GM19324 (cell line): Measurements from ENCODE around the gene LPXN.

Source experiments
- ATAC-seq: cut with Tn5 transposase; IDR thresholded peaks from one replicate; pipeline ENCODE4 v1.9.1; 2021; ENCODE audit warnings: mild to moderate bottlenecking, moderate library complexity; ENCODE audit not compliant: unreplicated experiment, low FRiP score

The LPXN gene

DNA sequence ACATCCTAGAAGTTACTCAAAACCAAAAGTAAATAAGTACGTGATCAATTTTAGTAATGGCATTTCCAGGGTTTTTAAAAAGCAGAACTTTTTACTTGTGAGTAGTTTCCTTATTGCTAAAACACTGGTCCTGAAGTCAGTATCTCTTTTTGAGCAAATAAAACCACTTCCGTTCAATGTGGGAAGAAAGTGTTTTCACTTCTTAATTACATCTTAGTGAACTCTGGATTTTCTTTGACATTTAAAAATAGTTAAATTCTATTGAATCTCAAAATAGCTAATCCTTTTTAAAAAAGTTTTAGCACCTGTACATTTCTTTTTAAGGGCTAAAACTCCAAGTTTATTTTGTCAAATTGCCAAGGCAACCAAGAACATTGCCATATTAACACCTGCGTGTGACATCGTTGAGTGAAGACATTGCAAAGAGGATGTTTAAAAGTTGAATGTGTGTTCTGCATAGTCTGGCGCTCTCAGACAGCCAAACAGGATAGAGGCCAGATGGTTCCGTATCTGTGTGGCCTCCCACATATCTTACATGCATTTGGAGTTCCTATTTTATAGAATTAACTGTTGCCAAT is 50.5 kb downstream of the LPXN start:
- peak; percentile 81 for ATAC-seq

DNA sequence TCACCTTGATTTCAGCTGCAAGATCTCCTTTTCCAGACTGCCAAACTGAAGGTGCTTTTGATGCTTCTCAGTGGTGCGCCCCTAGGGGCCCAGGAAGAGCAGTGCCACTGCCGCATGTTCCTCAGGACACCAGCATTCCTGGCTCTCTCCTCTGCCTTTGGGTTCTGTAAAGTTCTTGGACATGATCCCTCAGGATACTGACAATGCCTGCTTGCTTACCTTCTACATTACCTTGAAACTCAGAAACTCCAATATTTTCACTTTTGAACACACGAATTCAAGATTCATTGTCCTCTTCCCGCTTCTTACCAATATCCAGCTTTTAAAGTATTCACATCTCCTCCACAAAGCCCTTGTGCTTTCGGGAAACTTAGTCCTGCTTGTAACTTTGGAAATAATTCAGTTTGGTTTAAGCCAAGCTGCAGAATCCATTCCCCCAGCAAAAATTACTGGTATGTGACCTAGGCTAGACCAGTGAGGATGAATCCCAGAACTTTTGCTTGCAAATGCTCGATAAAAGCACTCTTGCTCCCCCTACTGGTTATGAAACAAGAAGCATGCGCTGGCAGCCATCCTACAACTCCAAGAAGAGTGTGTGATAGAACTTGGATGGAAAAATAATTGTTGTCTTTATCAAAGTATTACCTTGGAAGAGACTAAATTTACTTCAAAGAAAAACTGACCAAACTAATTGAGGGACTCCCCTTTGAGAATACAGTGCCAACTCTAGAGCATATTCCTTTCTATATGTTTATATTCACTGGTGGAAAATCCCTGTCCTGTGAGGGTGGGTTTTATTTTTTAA is 51.2 kb downstream of the LPXN start:
- ATAC-seq: peak; percentile 32

DNA sequence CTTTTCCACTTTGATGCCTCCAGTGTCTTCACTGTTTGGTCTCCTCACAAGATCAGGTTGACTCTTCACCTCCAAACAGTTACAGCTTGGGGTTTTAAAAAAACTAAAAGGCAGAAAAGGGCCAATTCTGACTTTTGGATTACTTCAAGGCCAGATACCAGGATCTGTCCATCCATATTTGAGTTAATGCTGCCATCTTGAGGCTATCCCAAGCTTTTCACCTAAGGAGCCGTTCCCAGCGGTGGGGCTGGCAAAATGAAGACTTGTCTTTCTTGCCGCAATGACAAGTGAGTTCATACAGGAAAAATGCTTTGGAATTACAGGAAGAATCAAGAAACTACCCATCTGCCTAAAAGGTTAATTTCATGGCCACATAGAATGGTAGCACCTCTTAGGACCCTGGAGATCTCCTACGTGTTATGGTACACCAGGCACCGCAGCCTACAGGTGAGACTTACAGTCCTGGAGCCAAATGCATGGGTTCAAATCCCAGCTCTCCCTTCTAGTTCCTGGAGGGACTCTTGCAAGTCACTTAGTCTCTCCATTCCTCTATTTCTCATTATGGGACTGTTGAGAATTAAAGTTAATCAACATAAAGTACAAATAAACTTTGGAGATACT is 61.8 kb downstream of the LPXN start:
- no peak for ATAC-seq

DNA sequence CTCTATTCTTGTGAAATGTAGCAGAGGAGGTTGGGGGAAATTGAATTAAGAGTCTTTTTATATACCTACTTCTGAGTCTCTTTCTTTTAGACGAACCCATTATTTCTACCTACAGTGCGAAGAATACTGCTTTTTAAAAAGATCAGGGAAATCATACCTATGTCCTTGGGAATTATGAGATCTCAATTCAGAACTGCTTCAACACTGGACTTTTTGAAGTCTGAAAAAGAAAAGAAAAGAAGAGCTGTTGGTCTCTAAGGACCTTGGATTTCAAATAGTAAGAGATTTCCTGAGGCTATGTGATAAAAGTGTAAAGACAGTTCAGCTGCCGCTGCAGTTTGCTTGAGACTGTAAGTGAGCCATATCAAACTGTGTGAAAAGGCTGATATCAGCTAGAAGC is 64.0 kb downstream of the LPXN start:
- no peak for ATAC-seq

DNA sequence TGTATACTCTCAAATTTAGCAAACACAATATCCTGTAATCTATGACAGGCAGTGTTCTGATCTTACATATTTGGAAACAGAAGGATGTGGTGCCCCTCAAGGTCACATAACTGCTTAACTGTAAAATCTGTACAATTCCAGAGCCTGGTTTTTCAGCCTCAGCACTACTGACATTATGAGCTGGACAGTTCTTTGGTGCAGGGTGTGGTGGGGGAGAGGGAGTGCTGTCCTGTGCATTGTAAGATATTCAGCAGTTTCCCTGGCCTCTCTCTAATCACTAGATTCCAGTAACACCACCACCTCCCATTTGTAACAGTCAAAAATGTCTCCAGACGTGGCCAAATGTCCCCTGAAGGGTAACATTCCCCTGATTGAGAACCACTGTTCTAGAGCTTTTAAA is 65.9 kb downstream of the LPXN start:
- no peak for ATAC-seq

DNA sequence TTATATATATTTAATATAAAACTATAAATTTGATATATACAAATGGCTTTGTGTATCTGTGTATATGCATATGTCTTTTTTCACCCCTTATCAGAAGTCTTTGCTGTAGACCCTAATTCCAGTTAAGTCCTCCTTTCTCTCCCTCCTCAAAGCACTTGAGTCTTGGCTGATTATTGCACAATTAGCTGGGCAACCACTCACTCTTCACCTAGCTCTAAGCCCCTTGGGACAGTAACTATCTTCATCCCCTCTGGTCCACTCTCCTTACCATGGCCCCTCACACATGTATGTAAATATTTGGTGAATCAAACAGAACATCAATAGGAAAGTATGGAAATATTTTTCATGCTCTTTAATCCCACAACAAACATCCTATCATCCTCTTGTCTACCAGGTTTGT is 66.8 kb downstream of the LPXN start:
- no peak for ATAC-seq

DNA sequence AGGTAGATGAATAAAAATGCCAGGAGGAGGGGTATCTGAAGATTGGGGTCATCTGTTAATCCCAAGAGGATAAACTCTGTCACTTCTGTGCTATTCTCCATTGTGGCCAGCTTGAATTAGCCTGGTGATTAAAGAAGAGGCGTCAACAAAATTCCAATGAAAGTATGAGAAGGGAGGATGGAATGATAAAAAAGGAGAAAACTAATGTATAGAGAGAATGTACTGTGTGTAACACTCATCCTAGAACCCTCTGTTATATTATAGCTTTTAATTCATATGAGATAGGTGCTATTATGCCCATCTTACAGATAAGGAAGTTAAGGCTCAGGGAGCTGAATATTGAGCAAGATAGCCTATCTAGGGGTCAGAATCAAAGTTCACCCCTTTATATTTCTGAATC is 67.7 kb downstream of the LPXN start, which contains the start of gene OR5B21:
Gene OR5B21 (minus strand): TSS at position 101 of the 400 bp plus-strand sequence. CDS start 0 bp downstream, at position 101.
- no peak for ATAC-seq

DNA sequence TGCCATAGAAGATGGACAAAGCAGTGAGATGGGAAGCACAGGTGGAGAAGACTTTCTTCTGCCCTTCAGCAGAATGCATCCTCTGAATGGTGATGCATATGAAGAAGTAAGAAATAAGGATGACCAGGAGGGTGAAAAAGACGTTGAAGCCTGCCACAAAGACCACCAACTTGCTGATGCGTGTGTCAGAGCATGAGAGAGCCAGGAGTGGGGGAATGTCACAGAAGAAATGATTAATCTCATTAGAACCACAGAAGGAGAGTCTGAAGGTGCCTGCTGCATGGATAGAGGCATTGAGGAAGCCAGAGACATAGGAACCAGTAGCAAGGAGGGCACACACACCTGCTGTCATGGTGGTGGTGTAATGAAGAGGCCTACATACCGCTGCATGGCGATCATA is 68.3 kb downstream of the LPXN start:
- no peak for ATAC-seq

DNA sequence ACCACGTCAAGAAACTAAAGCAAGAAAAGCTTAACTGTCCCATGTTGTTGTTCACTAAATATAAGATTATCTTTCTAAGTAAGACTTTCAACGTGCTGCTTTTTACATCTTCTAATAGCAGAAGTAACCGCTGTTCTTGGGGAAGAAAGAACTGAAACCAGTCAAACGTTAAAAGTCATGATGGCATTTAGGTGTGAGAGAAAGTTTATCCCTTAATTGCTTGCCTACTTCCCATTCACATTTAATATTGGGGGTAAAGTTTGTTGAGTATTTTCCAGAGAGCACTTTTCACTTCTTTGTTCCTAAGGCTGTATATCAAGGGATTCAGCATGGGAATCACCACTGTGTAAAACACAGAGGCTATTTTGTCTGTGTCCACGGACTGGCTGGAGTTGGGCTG is 68.7 kb downstream of the LPXN start:
- ATAC-seq: no peak

DNA sequence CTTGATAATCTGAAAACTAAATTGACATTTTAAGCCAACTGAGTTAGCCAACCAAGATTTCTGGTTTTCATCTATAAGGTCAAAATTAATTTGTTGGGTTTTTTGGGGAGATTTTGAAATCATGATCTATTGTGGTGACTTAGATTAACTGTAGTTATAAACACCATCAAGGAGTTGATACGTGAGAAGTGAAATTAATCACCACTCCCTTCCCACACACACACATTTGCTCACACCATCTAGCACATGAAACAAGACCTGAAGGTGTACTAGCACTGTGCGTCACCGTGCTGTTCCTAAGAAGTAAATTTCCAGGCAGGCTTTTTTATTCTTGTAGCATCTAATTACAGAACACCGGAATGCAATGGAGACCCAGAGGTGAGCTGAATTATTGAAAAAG is 69.8 kb downstream of the LPXN start:
- ATAC-seq: no peak

DNA sequence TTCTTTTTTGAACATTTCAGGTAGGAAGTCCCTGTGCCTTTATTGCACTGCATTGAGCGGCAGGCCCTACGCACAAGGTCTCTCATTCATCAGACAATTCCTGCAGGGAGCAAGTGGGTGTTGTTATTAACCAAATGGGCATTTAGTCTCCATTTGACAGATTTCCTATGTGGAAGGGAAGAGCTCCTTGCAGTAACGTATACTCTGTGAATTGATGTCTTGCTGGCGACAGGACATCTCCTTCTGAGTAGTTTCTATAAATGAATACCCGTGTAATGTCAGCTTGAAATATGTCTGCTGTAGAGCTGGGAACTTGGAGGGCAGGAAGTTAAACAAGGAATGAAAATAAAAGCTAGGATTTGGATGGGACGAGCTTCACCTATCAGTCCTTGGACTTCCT is 71.4 kb downstream of the LPXN start:
- no peak for ATAC-seq

DNA sequence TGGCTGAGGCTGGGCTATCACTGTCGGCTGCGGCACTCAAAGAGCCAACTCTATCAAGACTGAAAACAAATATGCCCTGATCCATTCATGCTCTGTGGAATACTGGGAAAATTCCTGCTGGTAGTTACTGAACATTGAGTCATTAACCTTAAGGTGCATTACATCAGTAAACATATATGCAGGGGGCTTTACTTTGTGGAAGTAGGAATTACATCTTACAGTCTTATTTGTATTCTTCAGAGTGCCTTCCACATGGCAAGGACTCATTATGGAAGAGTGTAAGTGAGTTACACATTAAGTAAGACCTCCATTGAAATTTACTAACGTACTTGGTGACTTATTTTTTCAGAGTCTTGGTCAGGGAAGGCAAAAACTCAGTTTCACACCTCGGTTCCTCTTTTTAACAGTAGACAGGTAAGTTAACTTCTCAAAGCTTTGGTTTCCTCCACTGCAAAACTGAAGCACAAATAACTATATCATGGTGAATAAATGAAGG is 72.2 kb downstream of the LPXN start:
- ATAC-seq: peak; percentile 89

DNA sequence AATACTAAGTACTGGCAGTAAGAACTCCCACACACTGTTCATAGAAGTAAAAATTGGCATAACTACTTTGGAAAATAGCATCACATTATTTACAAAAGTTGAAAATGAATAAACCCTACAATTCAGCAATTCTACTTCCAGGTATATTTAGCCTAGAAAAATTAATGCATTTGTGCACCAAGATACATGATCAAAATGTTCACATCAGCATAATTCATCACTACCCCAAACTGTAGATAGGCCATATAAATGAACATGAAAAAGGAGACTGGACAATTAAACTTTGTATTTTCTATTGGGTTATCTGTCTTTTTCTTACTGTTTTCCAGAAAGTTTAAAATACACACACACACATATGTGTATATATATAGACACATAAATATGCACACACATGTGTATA is 73.7 kb downstream of the LPXN start:
- ATAC-seq: no peak

DNA sequence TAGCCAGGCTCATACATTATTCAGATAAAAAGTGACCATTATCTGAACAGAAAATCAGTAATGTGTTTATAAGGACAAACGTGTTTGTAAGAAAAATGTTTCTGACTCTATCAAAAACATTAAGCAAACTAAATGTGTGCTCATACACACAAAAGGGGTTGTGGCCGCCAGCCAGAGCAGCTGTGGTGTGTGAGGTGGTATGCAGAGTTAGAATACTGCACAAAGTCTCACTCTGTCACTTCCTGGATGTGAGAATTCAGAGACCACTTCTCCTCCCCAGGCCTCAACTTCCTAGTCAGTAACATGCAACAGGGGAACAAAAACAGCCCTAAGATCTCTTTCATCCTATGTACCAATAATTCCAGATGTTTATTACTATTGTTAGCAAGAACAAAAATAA is 77.2 kb downstream of the LPXN start:
- ATAC-seq: no peak

DNA sequence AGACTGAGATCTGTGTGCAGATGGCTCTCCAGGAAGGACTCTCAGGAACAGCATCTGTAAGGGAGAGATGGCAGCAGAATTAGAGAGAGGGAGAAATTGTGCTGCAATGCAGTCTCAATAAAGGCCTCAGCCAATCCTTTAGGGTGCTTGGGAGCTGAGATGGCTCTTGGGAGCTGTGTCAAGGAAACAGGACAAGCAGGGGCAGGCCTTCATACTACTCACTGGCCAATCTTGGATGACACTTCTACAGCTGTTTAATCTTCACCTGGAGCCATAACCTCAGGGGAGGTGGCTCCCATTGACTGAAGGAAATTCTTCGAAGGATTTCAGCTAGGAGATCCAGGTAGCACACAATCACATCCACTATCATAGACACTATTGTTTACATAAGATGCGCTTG is 77.7 kb downstream of the LPXN start:
- no peak for ATAC-seq

DNA sequence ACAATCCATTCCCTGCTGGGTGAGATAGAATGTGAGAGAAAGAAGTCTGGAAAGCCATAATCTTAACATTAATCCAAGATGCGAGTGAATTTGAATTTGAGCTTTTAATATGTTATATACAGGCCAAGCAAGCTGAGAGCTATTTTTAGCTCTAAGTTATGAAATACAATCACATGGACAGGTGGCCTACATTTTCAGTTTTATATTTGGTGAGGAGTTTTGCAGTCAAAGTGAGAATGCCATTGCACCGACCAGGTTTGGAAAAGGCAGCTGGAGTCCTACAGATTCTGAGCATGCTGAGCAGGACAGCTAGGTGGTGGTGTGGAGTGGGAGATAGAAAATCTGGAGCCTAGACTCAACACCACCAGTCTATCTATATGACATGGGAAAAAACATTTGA is 79.8 kb downstream of the LPXN start:
- no peak for ATAC-seq

DNA sequence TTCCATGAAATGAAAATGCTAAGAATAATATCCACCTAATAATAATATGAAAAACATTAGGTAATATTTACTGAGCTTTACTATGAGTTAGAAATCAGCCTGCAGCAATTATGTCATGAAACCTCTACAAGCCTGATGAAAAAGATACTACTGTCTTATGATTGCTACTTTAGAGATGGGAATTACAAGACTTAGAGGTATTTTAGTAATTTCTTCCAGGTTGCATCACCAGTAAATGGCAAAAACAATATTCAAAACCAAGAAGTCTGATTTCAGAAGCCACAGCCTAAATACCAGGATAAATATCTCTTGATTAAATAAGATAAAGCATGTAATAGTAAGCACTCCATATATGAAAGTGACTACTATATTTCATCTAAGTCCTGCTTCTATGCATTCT is 81.6 kb downstream of the LPXN start:
- ATAC-seq: no peak

DNA sequence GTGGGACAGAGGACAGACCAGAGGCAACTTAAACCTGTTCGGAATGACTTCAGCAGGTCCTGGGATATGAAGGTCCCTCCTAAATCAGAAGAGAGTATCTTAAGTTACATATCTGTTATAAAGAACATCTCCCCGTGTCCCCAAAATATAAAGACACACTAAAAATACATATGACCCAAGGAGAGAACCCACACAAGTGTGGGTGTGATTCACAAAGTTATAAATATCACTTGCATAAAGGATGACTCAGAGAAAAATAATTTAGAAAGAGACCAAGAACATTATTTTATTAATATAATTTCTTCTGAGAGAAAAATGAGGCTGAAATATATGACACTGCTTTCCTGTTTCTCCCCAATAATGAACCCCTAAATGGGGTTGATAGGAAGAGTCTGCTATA is 82.0 kb downstream of the LPXN start:
- no peak for ATAC-seq

DNA sequence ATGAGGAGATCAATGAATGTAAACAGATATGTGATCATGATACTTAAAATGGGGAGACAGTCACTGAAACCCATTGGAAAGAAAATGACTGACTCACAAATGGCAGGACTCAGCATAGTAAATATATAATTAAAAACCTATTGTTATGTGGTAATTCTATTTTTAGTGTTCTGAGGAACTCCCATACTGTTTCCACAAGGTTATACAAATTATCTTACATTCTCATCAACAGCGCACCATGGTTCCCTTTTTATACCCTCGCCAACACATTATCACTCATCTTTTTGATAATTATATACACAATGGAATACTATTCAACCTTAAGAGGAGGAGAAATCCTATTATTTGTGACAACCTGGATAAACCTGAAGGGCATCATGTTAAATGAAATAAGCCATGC is 84.8 kb downstream of the LPXN start:
- no peak for ATAC-seq

DNA sequence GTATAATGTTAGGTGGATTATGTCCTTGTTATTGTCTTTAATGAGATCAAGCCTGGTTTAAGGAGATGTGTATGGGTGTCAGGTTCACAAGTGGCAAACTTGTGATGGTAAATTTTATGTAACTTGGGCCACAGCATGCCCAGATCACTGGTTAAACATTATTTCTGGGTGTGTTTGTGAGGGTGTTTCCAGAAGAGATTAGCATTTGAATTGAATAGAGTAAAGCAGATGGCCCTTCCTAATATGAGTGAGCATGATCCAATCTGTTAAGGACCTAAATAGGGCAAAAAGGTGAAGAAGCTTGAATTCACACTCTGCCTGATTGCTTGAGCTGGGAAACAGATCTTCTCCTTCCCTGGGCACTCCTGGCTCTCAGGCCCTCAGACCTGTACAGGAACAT is 88.5 kb downstream of the LPXN start:
- no peak for ATAC-seq

DNA sequence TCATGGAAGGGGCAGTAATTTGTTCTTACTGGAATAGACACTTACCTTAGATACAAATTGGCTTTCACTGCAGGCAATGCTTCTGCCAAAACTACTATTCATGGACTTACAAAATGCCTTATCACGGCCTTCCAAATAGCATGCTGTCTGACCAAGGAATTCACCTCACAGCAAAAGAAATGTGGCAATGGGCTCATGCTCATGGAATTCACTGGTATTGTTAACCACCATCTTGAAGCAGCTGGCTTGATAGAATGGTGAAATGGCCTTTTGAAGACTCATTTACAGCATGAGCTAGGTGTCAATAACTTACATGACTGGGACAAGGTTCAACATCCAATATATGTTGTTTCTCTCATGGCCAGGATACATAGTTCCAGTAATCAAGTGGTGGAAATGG is 89.7 kb downstream of the LPXN start:
- no peak for ATAC-seq
